SHP77 (cell line): ENCODE data around the gene MAL.

Source experiments
- DNase-seq, 2 experiments: peaks; one replicate each; lab custom pipeline; 2025; lab: John Stamatoyannopoulos, UW

Gene MAL

DNA sequence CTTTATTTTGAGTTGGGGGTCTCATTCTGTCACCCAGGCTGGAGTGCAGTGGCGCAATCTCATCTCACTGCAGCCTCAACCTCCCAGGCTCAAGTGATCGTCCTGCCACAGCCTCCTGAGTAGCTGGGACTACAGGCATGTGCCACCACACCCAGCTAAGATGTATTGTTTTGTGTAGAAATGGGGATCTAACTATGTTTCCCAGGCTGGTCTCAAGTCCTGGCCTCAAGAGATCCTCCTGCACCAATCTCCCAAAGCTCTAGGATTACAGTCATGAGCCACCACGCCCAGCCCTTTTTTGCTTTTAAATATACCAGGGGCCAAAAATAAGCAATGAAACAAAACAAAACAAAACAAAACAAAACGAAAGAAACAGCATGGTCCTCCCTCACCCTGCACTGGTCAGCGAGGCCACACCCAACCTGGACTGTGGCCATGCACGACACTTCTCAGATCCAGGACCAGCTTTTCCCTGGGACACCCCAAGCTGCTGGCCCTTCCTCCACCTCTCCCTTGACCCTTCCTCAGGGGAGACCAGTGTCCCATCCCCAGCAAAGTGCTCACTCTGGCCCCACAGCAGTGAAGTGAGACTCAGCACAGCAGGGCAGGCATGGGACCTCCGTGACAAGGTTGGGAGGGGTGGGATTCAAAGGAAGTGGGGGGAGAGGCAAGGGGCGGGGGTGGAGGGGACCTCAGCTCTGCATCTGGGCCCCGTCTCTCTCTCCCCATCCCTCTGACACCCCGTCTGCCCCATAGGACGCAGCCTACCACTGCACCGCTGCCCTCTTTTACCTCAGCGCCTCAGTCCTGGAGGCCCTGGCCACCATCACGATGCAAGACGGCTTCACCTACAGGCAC lies 23.5 kb downstream of the MAL start:
- DNase-seq = no peak

GRCh38 chr2:95049683-95049955 lies 24.1 kb downstream of the MAL start:
- no peak for DNase-seq

DNA sequence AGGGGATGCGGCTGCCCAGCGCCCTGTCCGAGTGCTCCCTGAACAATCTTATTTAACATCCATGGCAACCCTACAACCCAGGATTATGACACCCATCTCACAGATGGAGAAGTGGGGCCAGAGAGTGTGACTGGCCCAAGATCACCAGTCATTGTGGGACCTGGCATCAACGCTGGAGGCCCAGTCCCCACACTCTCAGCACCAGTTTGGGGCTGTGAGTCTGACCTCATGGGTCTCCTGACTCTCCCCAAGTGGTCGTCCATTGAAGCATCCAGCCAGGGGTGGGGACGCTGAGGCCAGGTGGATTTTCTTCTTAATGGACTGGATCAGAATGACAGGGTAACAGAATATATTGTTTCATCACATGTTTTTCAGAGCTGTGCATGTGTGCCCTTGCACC lies 24.5 kb downstream of the MAL start:
- no peak for DNase-seq

GRCh38 chr2:95050385-95051300 lies 25.1 kb downstream of the MAL start:
- no peak for DNase-seq

- no peak for DNase-seq
Observed at GRCh38 chr2:95051626-95052025, 26.1 kb downstream of the MAL start.

GRCh38 chr2:95052307-95052706 lies 26.8 kb downstream of the MAL start:
- DNase-seq = no peak

DNA sequence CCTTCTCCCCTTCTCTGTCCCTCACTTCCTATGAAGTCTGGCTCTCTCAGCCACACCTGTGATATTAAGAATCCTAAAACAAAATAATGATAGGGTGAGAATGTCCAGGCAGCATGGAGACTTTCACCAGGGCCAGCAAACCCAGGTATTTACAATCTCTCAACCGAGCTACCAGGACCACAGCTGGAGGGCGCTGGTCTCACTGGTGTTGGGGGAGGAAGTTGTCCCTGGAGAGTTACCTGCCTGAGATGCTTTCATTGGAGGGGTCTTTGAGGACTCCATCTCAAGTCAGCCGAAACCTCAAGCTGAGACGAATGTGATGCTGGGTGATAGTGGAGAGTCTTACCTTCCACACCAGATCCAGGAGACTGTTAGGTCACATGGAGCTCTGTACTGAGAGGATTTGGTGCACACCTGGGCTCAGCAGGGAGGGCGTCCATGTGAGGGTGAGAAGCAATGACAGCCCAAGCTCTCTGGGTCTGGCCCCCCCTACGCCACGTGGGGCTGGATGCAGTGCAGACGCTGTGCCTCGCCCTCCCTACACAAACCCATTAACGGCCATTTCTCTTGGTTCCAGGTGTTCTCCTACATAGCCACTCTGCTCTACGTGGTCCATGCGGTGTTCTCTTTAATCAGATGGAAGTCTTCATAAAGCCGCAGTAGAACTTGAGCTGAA lies 27.4 kb downstream of the MAL start:
- DNase-seq = no peak

DNA sequence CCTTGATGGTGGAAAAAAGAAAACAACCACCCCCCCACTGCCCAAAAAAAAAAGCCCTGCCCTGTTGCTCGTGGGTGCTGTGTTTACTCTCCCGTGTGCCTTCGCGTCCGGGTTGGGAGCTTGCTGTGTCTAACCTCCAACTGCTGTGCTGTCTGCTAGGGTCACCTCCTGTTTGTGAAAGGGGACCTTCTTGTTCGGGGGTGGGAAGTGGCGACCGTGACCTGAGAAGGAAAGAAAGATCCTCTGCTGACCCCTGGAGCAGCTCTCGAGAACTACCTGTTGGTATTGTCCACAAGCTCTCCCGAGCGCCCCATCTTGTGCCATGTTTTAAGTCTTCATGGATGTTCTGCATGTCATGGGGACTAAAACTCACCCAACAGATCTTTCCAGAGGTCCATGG lies 28.0 kb downstream of the MAL start:
- DNase-seq = no peak

DNA sequence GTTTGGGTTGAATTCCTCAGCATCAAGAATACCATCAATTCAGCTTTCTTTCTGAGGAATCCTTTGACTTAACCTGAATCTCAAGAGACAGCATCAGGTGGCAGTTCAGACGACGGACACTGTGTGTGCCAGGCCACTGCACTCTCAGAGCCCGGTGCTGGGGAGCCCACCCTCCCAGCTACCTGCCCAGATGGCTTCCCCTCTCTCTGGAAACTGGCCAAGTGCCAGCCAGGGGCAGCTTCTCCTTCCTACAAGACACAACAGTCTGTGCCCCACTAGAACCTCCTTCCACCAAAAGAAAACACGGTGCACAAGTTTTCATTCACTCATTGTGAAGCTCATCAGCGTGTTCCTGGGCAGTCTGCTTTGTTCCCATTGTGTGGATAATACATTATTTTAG lies 28.5 kb downstream of the MAL start:
- no peak for DNase-seq

GRCh38 chr2:95055262-95055661 lies 29.8 kb downstream of the MAL start:
- DNase-seq = no peak

- no peak for DNase-seq
Observed at GRCh38 chr2:95056044-95056443, 30.5 kb downstream of the MAL start.

DNA sequence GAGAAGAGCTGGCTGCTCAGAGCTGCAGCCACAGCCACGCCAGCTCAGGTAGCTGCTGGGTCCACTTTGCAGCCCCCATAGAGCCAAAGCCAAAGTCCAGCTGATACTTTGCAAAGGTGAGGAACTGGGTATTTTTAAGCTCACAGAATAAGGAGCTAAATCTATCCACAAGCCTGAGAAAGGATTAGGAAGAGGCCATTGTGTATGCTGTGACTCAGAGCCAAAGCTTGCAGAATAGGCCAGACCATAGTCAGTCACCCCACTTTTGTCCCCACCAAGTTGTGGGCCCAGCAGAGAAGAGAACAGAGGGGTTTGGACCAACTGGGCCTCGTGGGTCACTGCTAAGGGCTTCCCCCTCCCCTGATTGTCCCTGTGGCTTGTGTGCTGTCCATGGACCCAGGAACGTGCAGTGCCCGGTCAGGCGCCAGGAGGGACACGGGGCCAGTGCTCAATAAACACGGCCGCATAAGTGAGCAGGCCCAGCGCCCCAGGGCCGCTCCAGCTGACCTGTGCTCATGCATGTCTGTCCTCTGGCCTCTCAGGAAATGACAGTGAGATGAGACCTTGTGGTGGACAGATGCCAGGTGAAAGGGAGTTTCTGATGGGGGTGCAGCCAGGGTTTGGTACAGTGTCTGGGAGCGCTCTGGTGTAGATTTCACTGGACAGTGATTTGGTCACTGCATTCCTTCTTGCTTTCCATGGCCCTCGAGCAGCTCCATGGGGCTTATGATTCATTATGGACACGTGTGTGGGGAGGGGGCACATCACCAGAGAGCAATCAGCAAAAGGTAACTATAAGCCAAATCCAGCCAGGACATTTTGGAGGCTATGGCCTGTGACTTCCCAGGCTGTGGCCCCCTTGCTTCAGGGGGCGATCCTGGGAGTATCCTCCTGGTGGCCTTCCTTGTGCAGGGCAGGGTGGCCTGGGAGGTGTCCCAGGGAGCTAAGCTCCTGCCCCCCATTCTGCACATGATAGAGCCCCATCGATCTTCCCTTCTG lies 31.3 kb downstream of the MAL start:
- DNase-seq = no peak

DNA sequence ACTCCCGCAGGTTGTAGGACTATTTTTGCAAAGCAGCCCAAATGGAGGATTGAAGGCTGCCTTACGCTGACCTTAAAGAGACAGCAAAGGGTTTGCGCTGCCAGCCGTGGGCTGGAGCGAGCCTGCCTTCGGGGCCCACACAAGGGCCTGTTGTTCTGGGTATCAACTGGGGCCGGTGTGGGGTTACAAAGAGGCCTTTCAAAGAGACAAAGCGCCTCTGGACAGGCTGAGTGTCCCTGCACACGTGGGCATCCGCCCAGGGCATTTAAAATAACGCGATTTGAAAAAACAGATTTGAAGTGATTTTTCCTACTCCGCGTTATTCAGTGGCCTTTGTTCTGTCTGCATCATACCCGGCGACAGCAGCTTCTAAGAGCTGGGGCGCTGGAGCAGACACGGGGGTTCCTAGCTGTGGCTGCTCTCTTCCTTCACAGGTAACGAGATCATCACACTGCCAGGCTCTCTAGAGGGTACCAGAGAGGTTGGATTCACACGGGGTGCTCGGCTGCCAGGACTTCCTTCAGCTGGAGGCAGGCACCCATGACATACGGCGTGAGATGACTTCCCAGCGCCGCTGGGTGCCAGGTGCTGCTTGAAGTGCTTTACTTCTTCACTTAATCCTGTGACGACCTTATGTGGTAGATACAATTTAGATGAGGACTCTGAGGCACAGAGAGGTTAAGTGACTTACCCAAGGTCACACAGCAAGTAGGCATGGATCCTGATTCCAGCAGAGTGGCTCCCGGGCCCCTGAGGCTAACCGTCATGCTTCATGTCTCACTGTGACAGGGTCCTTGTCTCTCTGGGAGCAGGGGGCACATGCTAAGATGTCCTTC lies 32.2 kb downstream of the MAL start:
- no peak for DNase-seq

DNA sequence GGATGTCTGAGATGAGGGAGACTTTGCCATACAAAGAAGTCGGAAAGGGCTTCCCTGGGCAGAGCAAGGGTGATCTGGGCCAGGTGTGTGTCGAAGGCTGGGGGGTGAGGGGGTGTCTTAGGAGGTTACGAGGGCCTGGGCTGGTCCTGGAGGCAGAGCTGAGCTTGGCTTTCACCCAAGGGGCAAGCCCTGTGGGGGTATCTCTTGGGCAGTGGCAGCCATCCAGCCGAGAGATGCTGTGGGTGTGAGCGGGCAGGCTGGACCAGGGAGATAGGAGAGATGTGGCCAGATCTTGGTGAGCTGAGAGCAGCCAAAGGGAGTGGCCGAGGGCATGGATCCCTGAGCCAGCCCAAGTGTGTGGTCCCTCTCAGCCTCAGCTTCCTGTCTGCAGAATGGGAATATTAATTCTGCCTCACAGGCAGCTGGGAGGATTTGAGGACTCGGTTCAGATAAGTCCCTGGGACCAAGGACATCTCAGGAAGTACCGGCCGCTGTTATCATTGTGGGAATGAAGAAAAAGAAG lies 33.0 kb downstream of the MAL start:
- no peak for DNase-seq

DNA sequence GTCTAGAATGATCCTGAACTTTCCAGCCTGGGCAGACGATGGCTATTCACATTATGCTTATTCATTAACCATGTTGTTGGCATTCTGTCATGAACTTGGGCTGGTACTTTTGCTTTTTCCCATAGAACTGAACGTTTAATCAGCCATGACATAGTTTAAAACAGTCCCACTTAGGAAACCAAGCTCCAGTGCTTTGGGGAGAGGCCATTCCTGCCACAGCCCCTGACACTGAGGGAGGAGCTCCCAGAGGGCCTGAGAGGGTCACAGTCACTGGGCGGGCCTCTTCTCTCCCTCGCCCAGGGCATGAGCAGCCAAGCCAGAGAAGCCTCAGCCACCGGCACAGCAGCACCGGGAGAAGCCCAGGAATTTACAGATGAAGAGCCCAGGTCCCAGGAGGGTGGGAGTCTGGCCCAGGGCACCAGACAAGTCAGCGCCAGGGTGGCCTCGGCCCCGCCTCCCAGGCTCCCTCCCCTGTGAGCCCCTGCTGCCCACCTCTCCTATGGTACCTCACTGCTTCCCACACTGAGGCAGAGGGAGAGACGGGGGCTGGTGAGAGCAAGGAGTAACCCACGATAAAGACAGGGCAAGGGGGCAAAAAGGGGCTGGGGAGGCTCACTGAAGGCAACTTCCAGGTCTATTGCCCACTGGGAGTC lies 33.6 kb downstream of the MAL start:
- DNase-seq = no peak

DNA sequence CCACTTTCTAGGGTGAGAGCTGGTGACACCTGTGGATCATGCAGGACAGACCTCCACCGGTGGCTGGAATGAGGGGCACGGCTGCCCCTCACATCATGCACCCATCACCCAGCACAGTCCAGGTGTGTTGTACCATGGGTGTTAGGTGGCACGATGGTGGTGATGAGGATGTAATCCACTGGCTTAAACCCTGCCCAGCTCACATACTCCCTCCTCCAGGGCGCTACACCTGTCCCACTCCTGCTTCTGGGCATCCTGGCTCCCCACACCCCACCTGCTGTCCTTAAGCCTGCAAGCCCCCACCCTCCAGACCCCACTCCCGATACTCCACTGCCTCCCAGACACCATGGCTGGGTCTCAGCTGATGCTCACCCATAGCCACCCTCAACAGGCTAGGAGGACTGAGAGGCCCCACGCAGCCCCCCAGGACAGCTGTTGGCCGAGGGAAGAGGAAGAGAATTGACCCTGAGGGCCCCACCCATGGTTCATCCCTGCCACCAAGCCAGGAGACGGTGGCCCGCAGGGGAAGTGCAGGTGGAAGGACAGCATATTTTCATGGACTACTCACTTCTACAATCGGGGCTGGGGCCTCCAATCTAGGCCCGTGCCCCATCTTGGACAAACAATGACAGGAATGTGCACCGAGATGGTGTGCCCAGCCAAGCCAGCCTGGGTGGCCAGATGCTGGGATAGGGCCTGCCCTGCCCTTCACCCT lies 34.3 kb downstream of the MAL start:
- no peak for DNase-seq

DNA sequence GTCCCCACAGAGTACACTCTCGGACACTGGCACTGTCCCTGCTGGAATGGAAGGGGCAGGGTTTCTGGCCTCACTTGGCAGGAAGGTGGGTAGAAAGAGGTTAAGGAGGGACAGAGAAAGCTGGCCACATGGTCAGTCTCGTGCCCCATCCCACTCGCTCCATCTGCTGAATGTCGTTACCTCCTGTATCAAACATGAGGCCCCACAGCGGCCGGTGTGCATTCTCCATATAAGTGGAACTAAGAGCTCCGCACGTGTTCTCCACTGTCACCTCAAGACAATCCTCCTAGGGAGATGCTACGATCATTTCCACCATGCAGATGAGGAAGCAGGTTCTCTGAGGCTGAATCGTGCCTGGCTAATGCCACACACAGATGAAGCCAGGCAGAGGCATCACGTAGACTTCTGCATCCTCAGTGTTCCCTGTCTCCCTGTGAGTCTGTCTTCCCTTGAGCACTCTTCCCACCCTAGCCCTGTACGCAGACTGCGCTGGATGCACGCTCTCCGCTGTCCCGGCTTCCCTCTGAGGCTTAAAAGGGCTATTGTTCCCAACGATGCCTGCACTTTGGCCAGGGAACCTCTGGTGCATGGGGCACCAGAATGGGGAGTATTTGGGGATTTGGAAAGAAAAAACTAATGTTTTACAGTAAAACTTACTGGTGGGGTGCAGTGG lies 35.1 kb downstream of the MAL start:
- DNase-seq = no peak

- DNase-seq = no peak
Observed at GRCh38 chr2:95061119-95061512, 35.6 kb downstream of the MAL start.
